ENCODE results near the gene CACHD1.

The CACHD1 gene

GRCh38 chr1:64440183-64440826 is 29.6 kb upstream of the CACHD1 start:
- H3K9ac ChIP-seq (ENCODE audit: low read depth, low read length) = no peak overlapping the region
- H3K27me3 ChIP-seq (ENCODE audit: insufficient read depth, low read length) = no peaks in the 10 kb centered on the region
- no peak overlapping the region for H3K27ac ChIP-seq (ENCODE audit: low read depth, low read length)
- no peaks in the 10 kb centered on the region for H3K4me1 ChIP-seq (ENCODE audit: insufficient read depth, low read length)
- 84% methylated on average over 5 of the region's 7 CpGs for WGBS
- H3K36me3 ChIP-seq (ENCODE audit: insufficient read depth, low read length) = no peaks in the 10 kb centered on the region
- H3K4me3 ChIP-seq (ENCODE audit: low read length) = no peak overlapping the region
- no peaks in the 10 kb centered on the region for H3K9me3 ChIP-seq (ENCODE audit: insufficient read depth, low read depth, low read length)

- Histone ChIP-seq H3K27me3 (ENCODE audit: insufficient read depth, low read length) (peaks cover 2% of the 10 kb centered on the region; the same call in 1 of the 2 replicates), H3K4me1 (ENCODE audit: insufficient read depth, low read length) (no peaks in the 10 kb centered on the region)
- WGBS = 86% methylated on average over 1 of the region's 1 CpG
Observed at GRCh38 chr1:64451440-64451839, 18.5 kb upstream of the CACHD1 start.

GRCh38 chr1:64453688-64454087 is 16.2 kb upstream of the CACHD1 start:
- WGBS = 88% methylated on average over 3 of the region's 3 CpGs
- Histone ChIP-seq H3K27ac (ENCODE audit: low read depth, low read length) (no peak overlapping the region), H3K36me3 (ENCODE audit: insufficient read depth, low read length) (no peaks in the 10 kb centered on the region), H3K27me3 (ENCODE audit: insufficient read depth, low read length) (peaks cover 2% of the 10 kb centered on the region; the same call in 1 of the 2 replicates), H3K4me1 (ENCODE audit: insufficient read depth, low read length) (no peaks in the 10 kb centered on the region), H3K4me3 (ENCODE audit: low read length) (no peak overlapping the region), H3K9me3 (ENCODE audit: insufficient read depth, low read depth, low read length) (no peaks in the 10 kb centered on the region), H3K9ac (ENCODE audit: low read depth, low read length) (no peak overlapping the region)

More at GRCh38 chr1:64451440-64451839, 18.5 kb upstream of the CACHD1 start:
- Histone ChIP-seq H3K27ac (ENCODE audit: low read depth, low read length) (no peak overlapping the region), H3K9me3 (ENCODE audit: insufficient read depth, low read depth, low read length) (no peaks in the 10 kb centered on the region), H3K36me3 (ENCODE audit: insufficient read depth, low read length) (no peaks in the 10 kb centered on the region), H3K4me3 (ENCODE audit: low read length) (no peak overlapping the region), H3K9ac (ENCODE audit: low read depth, low read length) (no peak overlapping the region)

GRCh38 chr1:64458915-64459314 is 11.0 kb upstream of the CACHD1 start:
- Histone ChIP-seq H3K9ac (ENCODE audit: low read depth, low read length) (no peak overlapping the region), H3K27ac (ENCODE audit: low read depth, low read length) (no peak overlapping the region), H3K27me3 (ENCODE audit: insufficient read depth, low read length) (no peaks in the 10 kb centered on the region), H3K4me1 (ENCODE audit: insufficient read depth, low read length) (no peaks in the 10 kb centered on the region), H3K36me3 (ENCODE audit: insufficient read depth, low read length) (no peaks in the 10 kb centered on the region), H3K9me3 (ENCODE audit: insufficient read depth, low read depth, low read length) (no peaks in the 10 kb centered on the region), H3K4me3 (ENCODE audit: low read length) (no peak overlapping the region)
- 70% methylated on average over 1 of the region's 1 CpG for WGBS

- WGBS = 94% methylated on average over 5 of the region's 5 CpGs
- no peaks in the 10 kb centered on the region for H3K27me3 ChIP-seq (ENCODE audit: insufficient read depth, low read length)
- H3K4me3 ChIP-seq (ENCODE audit: low read length) = no peak overlapping the region
- H3K36me3 ChIP-seq (ENCODE audit: insufficient read depth, low read length) = no peaks in the 10 kb centered on the region
- no peaks in the 10 kb centered on the region for H3K9me3 ChIP-seq (ENCODE audit: insufficient read depth, low read depth, low read length)
- no peak overlapping the region for H3K9ac ChIP-seq (ENCODE audit: low read depth, low read length)
- no peak overlapping the region for H3K27ac ChIP-seq (ENCODE audit: low read depth, low read length)
- no peaks in the 10 kb centered on the region for H3K4me1 ChIP-seq (ENCODE audit: insufficient read depth, low read length)
Observed at GRCh38 chr1:64459743-64460142, 10.2 kb upstream of the CACHD1 start.

GRCh38 chr1:64466033-64466432 is 3.9 kb upstream of the CACHD1 start:
- 81% methylated on average over 5 of the region's 7 CpGs for WGBS

GRCh38 chr1:64469116-64469976 is 583 bp upstream of the CACHD1 start:
- peaks cover 29% of the 10 kb centered on the region for H3K27me3 ChIP-seq (ENCODE audit: insufficient read depth, low read length)
- H3K27ac ChIP-seq (ENCODE audit: low read depth, low read length) = peak overlapping the region; percentile 81
- peaks cover 26% of the 10 kb centered on the region for H3K4me1 ChIP-seq (ENCODE audit: insufficient read depth, low read length)
- WGBS = 16% methylated on average over 28 of the region's 28 CpGs
- peak overlapping the region; percentile 86 for H3K9ac ChIP-seq (ENCODE audit: low read depth, low read length)
- no peaks in the 10 kb centered on the region for H3K36me3 ChIP-seq (ENCODE audit: insufficient read depth, low read length)
- no peaks in the 10 kb centered on the region for H3K9me3 ChIP-seq (ENCODE audit: insufficient read depth, low read depth, low read length)
- H3K4me3 ChIP-seq (ENCODE audit: low read length) = peak overlapping the region; percentile 86

More at GRCh38 chr1:64466033-64466432, 3.9 kb upstream of the CACHD1 start:
- Histone ChIP-seq H3K9me3 (ENCODE audit: insufficient read depth, low read depth, low read length) (no peaks in the 10 kb centered on the region), H3K4me1 (ENCODE audit: insufficient read depth, low read length) (peaks cover 7% of the 10 kb centered on the region), H3K4me3 (ENCODE audit: low read length) (no peak overlapping the region), H3K36me3 (ENCODE audit: insufficient read depth, low read length) (no peaks in the 10 kb centered on the region), H3K9ac (ENCODE audit: low read depth, low read length) (no peak overlapping the region), H3K27me3 (ENCODE audit: insufficient read depth, low read length) (peaks cover 29% of the 10 kb centered on the region), H3K27ac (ENCODE audit: low read depth, low read length) (no peak overlapping the region)

GRCh38 chr1:64470665-64471217 is 812 bp downstream of the CACHD1 start:
- peak overlapping the region; percentile 96; the same call in 1 of the 2 replicates for H3K27ac ChIP-seq (ENCODE audit: low read depth, low read length)
- H3K9ac ChIP-seq (ENCODE audit: low read depth, low read length) = peak overlapping the region; percentile 86
- H3K36me3 ChIP-seq (ENCODE audit: insufficient read depth, low read length) = no peaks in the 10 kb centered on the region
- WGBS = under 1% methylated on average over 43 of the region's 43 CpGs
- H3K4me1 ChIP-seq (ENCODE audit: insufficient read depth, low read length) = peaks cover 37% of the 10 kb centered on the region
- H3K4me3 ChIP-seq (ENCODE audit: low read length) = peak overlapping the region; percentile 86
- no peaks in the 10 kb centered on the region for H3K9me3 ChIP-seq (ENCODE audit: insufficient read depth, low read depth, low read length)
- peaks cover 29% of the 10 kb centered on the region for H3K27me3 ChIP-seq (ENCODE audit: insufficient read depth, low read length)

- peak overlapping the region; percentile 86 for H3K9ac ChIP-seq (ENCODE audit: low read depth, low read length)
- no peaks in the 10 kb centered on the region for H3K9me3 ChIP-seq (ENCODE audit: insufficient read depth, low read depth, low read length)
- H3K4me1 ChIP-seq (ENCODE audit: insufficient read depth, low read length) = peaks cover 44% of the 10 kb centered on the region
- WGBS = under 1% methylated on average over 39 of the region's 40 CpGs
- H3K4me3 ChIP-seq (ENCODE audit: low read length) = peak overlapping the region; percentile 86
- H3K27me3 ChIP-seq (ENCODE audit: insufficient read depth, low read length) = peaks cover 29% of the 10 kb centered on the region
- H3K27ac ChIP-seq (ENCODE audit: low read depth, low read length) = peak overlapping the region; percentile 96; the same call in 1 of the 2 replicates
- no peaks in the 10 kb centered on the region for H3K36me3 ChIP-seq (ENCODE audit: insufficient read depth, low read length)
Observed at GRCh38 chr1:64471218-64472039, 1.5 kb downstream of the CACHD1 start.

- 0% methylated on average over 7 of the region's 9 CpGs for WGBS
- H3K4me3 ChIP-seq (ENCODE audit: low read length) = peak overlapping the region; percentile 86
- peak overlapping the region; percentile 86 for H3K9ac ChIP-seq (ENCODE audit: low read depth, low read length)
- peaks cover 50% of the 10 kb centered on the region for H3K4me1 ChIP-seq (ENCODE audit: insufficient read depth, low read length)
- peak overlapping the region; percentile 96 for H3K27ac ChIP-seq (ENCODE audit: low read depth, low read length)
- peaks cover 26% of the 10 kb centered on the region for H3K27me3 ChIP-seq (ENCODE audit: insufficient read depth, low read length)
- no peaks in the 10 kb centered on the region for H3K9me3 ChIP-seq (ENCODE audit: insufficient read depth, low read depth, low read length)
- no peaks in the 10 kb centered on the region for H3K36me3 ChIP-seq (ENCODE audit: insufficient read depth, low read length)
Observed at GRCh38 chr1:64472040-64472376, 2.1 kb downstream of the CACHD1 start.

All from HUES64 (cell line).